Sigmoid colon (tissue), 4 donors: ENCODE results near the gene ISL2.

Source experiments
- EP300 ChIP-seq, 4 donors: sonication (generic); formaldehyde crosslinking; IDR thresholded peaks; one replicate each; pipeline ENCODE4 v1.6.1; 2017; ENCODE audit warnings: antibody characterized with exemption in 4 of 4
- POLR2A ChIP-seq, 2 donors: fragments of 450-650 bp; IDR thresholded peaks; one replicate each; pipeline ENCODE4 v1.6.1; 2016; ENCODE audit warnings: antibody characterized with exemption in 2 of 2, mild to moderate bottlenecking in 2 of 2, moderate library complexity in 2 of 2
- TF ChIP-seq, protein P1 (sequence below), 4 experiments: fragments of 450-650 bp in 3 of 4; fragments of 200-600 bp in 1 of 4; IDR thresholded peaks; one replicate each; pipeline ENCODE4 v1.5.1; 2016 to 2019; ENCODE audit warnings: antibody characterized with exemption in 4 of 4, mild to moderate bottlenecking in 3 of 4, moderate library complexity in 2 of 4

DNA sequence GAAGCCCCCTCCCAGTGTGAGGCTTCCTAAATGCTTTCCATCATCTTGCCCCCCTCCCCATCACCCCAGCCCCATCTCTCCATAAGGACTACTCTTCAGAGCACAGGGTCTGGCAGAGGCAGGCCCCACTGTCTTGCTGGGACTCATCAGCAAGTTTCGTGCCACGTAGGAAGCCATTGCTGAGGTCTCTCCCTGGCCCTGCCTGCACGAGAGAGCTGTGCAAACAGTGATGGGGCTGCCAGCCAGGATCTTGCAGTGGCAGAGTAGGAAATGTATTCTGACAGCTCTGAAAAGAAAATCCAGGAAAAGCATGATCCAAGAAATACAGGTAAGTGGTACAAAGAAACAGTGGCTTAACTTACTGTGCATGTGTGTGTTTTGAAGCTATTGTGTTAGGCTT is 22.6 kb downstream of the ISL2 start:
- TF ChIP-seq POLR2A (IDR thresholded peaks at IDR 0.05) (no peak), EP300 (IDR thresholded peaks at IDR 0.05) (no peak)
- TF ChIP-seq, protein P1, sequence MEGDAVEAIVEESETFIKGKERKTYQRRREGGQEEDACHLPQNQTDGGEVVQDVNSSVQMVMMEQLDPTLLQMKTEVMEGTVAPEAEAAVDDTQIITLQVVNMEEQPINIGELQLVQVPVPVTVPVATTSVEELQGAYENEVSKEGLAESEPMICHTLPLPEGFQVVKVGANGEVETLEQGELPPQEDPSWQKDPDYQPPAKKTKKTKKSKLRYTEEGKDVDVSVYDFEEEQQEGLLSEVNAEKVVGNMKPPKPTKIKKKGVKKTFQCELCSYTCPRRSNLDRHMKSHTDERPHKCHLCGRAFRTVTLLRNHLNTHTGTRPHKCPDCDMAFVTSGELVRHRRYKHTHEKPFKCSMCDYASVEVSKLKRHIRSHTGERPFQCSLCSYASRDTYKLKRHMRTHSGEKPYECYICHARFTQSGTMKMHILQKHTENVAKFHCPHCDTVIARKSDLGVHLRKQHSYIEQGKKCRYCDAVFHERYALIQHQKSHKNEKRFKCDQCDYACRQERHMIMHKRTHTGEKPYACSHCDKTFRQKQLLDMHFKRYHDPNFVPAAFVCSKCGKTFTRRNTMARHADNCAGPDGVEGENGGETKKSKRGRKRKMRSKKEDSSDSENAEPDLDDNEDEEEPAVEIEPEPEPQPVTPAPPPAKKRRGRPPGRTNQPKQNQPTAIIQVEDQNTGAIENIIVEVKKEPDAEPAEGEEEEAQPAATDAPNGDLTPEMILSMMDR (IDR thresholded peaks at IDR 0.05), result no peak
